Activated CD4-positive, alpha-beta T cell treated with anti-CD3 and anti-CD28 coated beads for 24 hours (primary cell): ENCODE data around the gene ALKBH5.
"Not testable (repeated sequence)": the region's sequence is repeated elsewhere in the genome, so short reads cannot be mapped to it uniquely, and the experiment has no call there.

ENCODE experiments used
- DNase-seq, 2 donors: peaks; one replicate each; pipeline ENCODE4 v3.0.0-alpha.2; 2020; ENCODE audit warnings: low read depth in 2 of 2

Gene ALKBH5

GRCh38 chr17:18185832-18186626 lies 2.4 kb downstream of the ALKBH5 start:
- no peak for DNase-seq

- no peak for DNase-seq
These were observed 3.0 kb downstream of the ALKBH5 start for GRCh38 chr17:18186627-18186982.

GRCh38 chr17:18187226-18187625 lies 3.6 kb downstream of the ALKBH5 start:
- no peak for DNase-seq

GRCh38 chr17:18187821-18188761 lies 4.5 kb downstream of the ALKBH5 start:
- DNase-seq, result no peak

- DNase-seq, result no peak
These were observed 7.1 kb downstream of the ALKBH5 start for GRCh38 chr17:18190628-18191235.

- no peak for DNase-seq
These were observed 7.6 kb downstream of the ALKBH5 start for GRCh38 chr17:18191236-18191667.

- no peak for DNase-seq
These were observed 8.3 kb downstream of the ALKBH5 start for GRCh38 chr17:18191967-18192366.

GRCh38 chr17:18194394-18194793 lies 10.8 kb downstream of the ALKBH5 start:
- DNase-seq, result no peak

- DNase-seq, result no peak
These were observed 11.2 kb downstream of the ALKBH5 start for GRCh38 chr17:18194804-18195203.

GRCh38 chr17:18195246-18195645 lies 11.6 kb downstream of the ALKBH5 start:
- DNase-seq, result no peak

- no peak for DNase-seq
These were observed 14.0 kb downstream of the ALKBH5 start for GRCh38 chr17:18197535-18198194.

GRCh38 chr17:18198530-18198929 lies 14.9 kb downstream of the ALKBH5 start:
- DNase-seq, result no peak

- DNase-seq, result no peak
These were observed 17.5 kb downstream of the ALKBH5 start for GRCh38 chr17:18201108-18201507.

- DNase-seq, result no peak
These were observed 19.7 kb downstream of the ALKBH5 start for GRCh38 chr17:18203308-18203707.

GRCh38 chr17:18205861-18206260 lies 22.2 kb downstream of the ALKBH5 start:
- DNase-seq, result no peak

- DNase-seq, result no peak
These were observed 23.3 kb downstream of the ALKBH5 start for GRCh38 chr17:18206962-18207361.

GRCh38 chr17:18208092-18208491 lies 24.5 kb downstream of the ALKBH5 start:
- DNase-seq, result no peak

- no peak for DNase-seq
These were observed 30.1 kb downstream of the ALKBH5 start for GRCh38 chr17:18213666-18214270.

- DNase-seq, result not testable (repeated sequence)
These were observed 33.3 kb downstream of the ALKBH5 start for GRCh38 chr17:18216906-18217305.

- DNase-seq, result peak; percentile 65 to 66
These were observed 33.9 kb downstream of the ALKBH5 start for GRCh38 chr17:18217412-18218015.
